Measurements from ENCODE around the gene SLIT3.

The SLIT3 gene

DNA sequence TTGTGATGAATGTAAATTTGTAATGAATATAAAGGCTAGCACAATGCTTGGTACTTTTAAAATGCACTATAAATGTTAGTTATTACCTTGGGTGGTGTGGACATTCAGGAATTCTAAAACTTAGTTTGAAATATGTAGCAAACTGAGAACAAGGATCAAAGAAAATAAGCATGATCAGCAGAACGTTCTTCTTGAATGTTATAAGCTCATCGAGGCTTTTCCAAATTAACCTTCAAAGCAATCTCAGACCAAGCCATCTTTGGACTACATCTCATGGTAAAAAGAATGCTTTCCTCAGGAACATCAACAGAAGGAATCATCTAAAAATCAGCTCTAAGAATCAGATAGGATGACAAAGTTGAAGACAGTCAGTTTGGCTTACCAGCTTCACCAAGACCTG, 146.3 kb downstream of the SLIT3 start:
- Histone ChIP-seq H3K27ac (ENCODE audit: low read length) (no peak overlapping the region), H2AFZ (ENCODE audit: low read depth, low read length) (no peak overlapping the region), H3K9ac (ENCODE audit: low read length) (no peak overlapping the region), H4K20me1 (ENCODE audit: insufficient read depth, low read length) (no peaks in the 10 kb centered on the region), H3K27me3 (ENCODE audit: low read depth, low read length) (peaks cover 46% of the 10 kb centered on the region), H3K4me3 (ENCODE audit: low read length) (no peak overlapping the region), H3K36me3 (replicated peaks; ENCODE audit: low read depth, low read length) (no peaks in the 10 kb centered on the region), H3K4me2 (ENCODE audit: low read length) (no peak overlapping the region), H3K79me2 (ENCODE audit: low read length) (no peaks in the 10 kb centered on the region), H3K9me3 (ENCODE audit: insufficient read depth, low read length) (no peaks in the 10 kb centered on the region), H3K4me1 (ENCODE audit: low read length) (no peaks in the 10 kb centered on the region)
- TF ChIP-seq, protein P1, sequence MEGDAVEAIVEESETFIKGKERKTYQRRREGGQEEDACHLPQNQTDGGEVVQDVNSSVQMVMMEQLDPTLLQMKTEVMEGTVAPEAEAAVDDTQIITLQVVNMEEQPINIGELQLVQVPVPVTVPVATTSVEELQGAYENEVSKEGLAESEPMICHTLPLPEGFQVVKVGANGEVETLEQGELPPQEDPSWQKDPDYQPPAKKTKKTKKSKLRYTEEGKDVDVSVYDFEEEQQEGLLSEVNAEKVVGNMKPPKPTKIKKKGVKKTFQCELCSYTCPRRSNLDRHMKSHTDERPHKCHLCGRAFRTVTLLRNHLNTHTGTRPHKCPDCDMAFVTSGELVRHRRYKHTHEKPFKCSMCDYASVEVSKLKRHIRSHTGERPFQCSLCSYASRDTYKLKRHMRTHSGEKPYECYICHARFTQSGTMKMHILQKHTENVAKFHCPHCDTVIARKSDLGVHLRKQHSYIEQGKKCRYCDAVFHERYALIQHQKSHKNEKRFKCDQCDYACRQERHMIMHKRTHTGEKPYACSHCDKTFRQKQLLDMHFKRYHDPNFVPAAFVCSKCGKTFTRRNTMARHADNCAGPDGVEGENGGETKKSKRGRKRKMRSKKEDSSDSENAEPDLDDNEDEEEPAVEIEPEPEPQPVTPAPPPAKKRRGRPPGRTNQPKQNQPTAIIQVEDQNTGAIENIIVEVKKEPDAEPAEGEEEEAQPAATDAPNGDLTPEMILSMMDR (IDR thresholded peaks at IDR 0.05; ENCODE audit: low read depth, low read length) = no peak
- no peak for TF ChIP-seq EZH2phosphoT487 (IDR thresholded peaks at IDR 0.05; ENCODE audit: low read depth)

DNA sequence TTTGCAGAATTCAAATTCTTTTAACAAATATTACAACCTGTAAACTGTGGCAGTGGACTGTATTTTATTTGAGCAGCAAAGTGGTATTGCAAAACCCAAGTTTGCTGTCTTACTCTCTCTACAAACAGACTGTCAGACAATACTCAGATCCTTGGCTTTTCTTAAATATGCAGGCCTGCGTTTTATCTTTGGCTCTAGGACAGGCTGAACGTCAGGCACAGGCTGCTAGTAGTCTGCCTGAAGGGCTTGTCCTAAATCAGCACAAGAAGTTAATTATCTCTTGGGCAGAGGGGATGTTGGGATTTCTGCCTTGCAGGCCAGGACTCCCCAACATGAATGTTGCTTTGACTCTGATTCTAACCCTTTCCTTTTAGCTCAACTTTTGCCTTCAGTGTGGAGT, 147.5 kb downstream of the SLIT3 start:
- H3K4me1 ChIP-seq (ENCODE audit: low read length) = no peaks in the 10 kb centered on the region
- no peaks in the 10 kb centered on the region for H3K9me3 ChIP-seq (ENCODE audit: insufficient read depth, low read length)
- H3K79me2 ChIP-seq (ENCODE audit: low read length) = no peaks in the 10 kb centered on the region
- no peak overlapping the region for H3K9ac ChIP-seq (ENCODE audit: low read length)
- H3K4me3 ChIP-seq (ENCODE audit: low read length) = no peak overlapping the region
- no peak overlapping the region for H2AFZ ChIP-seq (ENCODE audit: low read depth, low read length)
- H3K4me2 ChIP-seq (ENCODE audit: low read length) = no peak overlapping the region
- H3K36me3 ChIP-seq (replicated peaks; ENCODE audit: low read depth, low read length) = no peaks in the 10 kb centered on the region
- no peaks in the 10 kb centered on the region for H4K20me1 ChIP-seq (ENCODE audit: insufficient read depth, low read length)
- no peak overlapping the region for H3K27ac ChIP-seq (ENCODE audit: low read length)
- H3K27me3 ChIP-seq (ENCODE audit: low read depth, low read length) = peaks cover 54% of the 10 kb centered on the region
- TF ChIP-seq, protein P1 (IDR thresholded peaks at IDR 0.05; ENCODE audit: low read depth, low read length) = no peak
- no peak for TF ChIP-seq EZH2phosphoT487 (IDR thresholded peaks at IDR 0.05; ENCODE audit: low read depth)

DNA sequence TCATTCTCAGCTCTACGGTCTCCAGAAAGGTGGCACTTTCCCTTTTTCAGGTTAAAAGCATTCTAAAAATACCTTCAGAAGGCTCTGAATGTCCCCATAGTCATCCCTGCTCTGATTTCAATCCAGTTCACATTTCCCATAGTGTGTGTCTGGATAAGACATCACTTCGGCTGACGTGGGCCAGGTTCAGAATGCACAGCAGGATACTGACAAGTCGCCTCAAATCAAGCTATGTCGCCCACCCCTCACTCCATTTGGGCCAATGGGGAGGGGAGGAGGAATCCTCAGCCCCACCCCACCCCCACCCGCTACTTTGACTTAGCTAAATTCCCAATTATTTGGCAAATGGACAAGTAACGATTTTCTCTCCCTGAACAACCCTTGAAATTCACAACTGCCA, 148.0 kb downstream of the SLIT3 start:
- Histone ChIP-seq H3K4me1 (ENCODE audit: low read length) (no peaks in the 10 kb centered on the region), H3K27me3 (ENCODE audit: low read depth, low read length) (peaks cover 54% of the 10 kb centered on the region), H4K20me1 (ENCODE audit: insufficient read depth, low read length) (no peaks in the 10 kb centered on the region), H3K4me2 (ENCODE audit: low read length) (no peak overlapping the region), H3K9me3 (ENCODE audit: insufficient read depth, low read length) (no peaks in the 10 kb centered on the region), H3K4me3 (ENCODE audit: low read length) (no peak overlapping the region), H3K36me3 (replicated peaks; ENCODE audit: low read depth, low read length) (no peaks in the 10 kb centered on the region), H3K9ac (ENCODE audit: low read length) (no peak overlapping the region), H3K27ac (ENCODE audit: low read length) (no peak overlapping the region), H3K79me2 (ENCODE audit: low read length) (no peaks in the 10 kb centered on the region), H2AFZ (ENCODE audit: low read depth, low read length) (no peak overlapping the region)
- no peak for TF ChIP-seq EZH2phosphoT487 (IDR thresholded peaks at IDR 0.05; ENCODE audit: low read depth)
- TF ChIP-seq, protein P1 (IDR thresholded peaks at IDR 0.05; ENCODE audit: low read depth, low read length) = no peak

DNA sequence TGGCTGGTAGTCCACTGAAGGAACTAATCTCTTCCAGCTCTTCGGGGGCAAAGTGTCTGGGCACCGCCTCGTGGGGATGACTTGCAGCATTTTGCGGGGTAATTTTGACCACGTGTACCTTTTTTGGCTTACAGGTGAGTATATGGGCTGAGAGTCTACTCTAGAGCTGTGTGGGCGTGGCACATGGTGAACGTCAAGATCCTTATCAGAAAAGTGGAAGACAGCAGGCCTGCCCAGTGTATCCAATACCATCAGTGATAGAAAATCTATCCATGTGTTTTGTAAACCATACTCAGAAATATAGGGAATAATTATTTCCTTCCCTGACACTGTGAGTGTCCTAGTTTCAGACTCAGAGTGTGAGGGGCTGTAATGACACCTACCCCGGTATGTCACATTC, 148.5 kb downstream of the SLIT3 start:
- Histone ChIP-seq H3K27me3 (ENCODE audit: low read depth, low read length) (peaks cover 55% of the 10 kb centered on the region), H3K27ac (ENCODE audit: low read length) (no peak overlapping the region), H3K4me3 (ENCODE audit: low read length) (no peak overlapping the region), H3K4me1 (ENCODE audit: low read length) (no peaks in the 10 kb centered on the region), H3K4me2 (ENCODE audit: low read length) (no peak overlapping the region), H3K9me3 (ENCODE audit: insufficient read depth, low read length) (no peaks in the 10 kb centered on the region), H3K36me3 (replicated peaks; ENCODE audit: low read depth, low read length) (no peaks in the 10 kb centered on the region), H3K9ac (ENCODE audit: low read length) (no peak overlapping the region), H3K79me2 (ENCODE audit: low read length) (no peaks in the 10 kb centered on the region), H4K20me1 (ENCODE audit: insufficient read depth, low read length) (no peaks in the 10 kb centered on the region), H2AFZ (ENCODE audit: low read depth, low read length) (no peak overlapping the region)
- TF ChIP-seq, protein P1 (IDR thresholded peaks at IDR 0.05; ENCODE audit: low read depth, low read length) = no peak
- TF ChIP-seq EZH2phosphoT487 (IDR thresholded peaks at IDR 0.05; ENCODE audit: low read depth) = no peak
